Ramos (cell line): Measurements from ENCODE around the gene AEBP2.
"Not testable (repeated sequence)": the region's sequence is repeated elsewhere in the genome, so short reads cannot be mapped to it uniquely, and the experiment has no call there.

ENCODE experiments used
- in situ Hi-C: fragments of 300-500 bp; cut with MboI; formaldehyde crosslinking; loops from one replicate; pipeline ENCODE4 v1.14.3; 2022; ENCODE audit warnings: low sequenced_read_pairs; ENCODE audit not compliant: unreplicated experiment

Gene AEBP2

GRCh38 chr12:19546027-19546426 lies 106.7 kb downstream of the AEBP2 start:
- in situ Hi-C loops, result no loop called here

- in situ Hi-C loops, result no loop called here
These were observed 107.4 kb downstream of the AEBP2 start for GRCh38 chr12:19546611-19547162.

DNA sequence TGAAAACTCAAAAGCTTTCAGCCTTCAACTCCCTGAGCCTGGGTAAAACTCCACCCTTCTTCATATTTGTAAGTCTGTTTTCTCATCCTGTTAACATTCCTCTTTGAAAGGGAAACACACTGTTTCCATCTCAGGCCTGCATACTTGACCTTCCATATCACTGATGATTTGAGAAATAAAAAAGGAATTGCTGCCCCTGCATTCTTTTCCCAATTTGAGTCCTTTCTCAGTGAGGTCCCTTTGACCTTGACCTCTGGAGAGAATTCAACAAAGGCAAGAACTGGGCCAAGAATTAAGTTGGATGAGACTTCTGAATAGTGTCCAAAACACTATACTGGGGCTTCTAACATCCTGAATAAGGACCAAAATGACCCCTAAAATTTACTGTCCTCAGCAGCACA lies 108.0 kb downstream of the AEBP2 start:
- in situ Hi-C loops, result no loop called here

GRCh38 chr12:19548834-19549233 lies 109.5 kb downstream of the AEBP2 start:
- in situ Hi-C loops, result no loop called here

DNA sequence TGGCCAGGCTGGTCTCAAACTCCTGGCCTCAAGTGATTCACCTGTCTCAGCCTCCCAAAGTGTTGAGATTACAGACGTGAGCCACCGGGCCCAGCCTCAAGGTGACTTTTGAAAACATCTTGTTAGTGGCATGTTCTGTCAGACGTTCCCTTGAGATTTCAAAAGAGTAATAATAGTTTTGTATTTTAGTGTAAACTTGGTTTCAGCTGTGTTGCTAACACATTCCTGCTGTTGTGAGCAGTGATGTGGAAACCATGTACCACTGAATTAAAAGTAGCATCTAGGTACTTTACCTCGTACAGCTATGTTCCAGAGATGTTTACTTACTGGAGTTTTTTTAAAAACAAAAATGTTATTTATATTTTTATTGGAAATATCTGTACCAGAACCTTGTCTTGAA lies 111.3 kb downstream of the AEBP2 start:
- in situ Hi-C loops, result no loop called here

DNA sequence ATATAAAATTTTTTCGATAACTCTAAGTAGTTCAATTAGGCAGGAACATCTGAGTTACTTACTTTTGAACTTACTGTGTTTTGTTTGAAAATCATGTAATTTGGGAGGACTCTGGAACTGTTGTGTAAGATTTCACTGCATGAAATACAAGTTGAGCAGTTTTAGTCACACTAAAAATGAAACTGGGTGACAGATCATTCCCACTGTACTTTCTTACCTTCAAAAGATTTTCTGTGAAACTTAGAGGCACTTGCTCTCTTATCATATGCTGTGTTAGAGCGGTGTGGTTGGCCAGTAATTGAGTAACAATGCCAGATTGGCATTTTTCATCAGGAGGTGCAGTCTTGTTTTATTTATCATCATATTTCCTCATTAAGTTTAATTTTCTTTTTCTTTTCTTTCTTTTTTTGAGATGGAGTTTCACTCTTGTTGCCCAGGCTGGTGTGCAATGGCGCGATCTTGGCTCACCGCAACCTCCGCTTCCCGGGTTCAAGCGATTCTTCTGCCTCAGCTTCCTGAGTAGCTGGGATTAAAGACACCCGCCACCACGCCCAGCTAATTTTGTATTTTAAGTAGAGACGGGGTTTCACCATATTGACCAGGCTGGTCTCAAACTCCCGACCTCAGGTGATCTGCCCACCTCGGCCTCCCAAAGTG lies 113.3 kb downstream of the AEBP2 start:
- in situ Hi-C loops, result not testable (repeated sequence)

GRCh38 chr12:19553175-19553574 lies 113.9 kb downstream of the AEBP2 start:
- in situ Hi-C loops, result no loop called here

- in situ Hi-C loops, result no loop called here
These were observed 122.2 kb downstream of the AEBP2 start for GRCh38 chr12:19561411-19561961.
